ENCODE measurements around the gene UBE2H. TPM values are rescaled to one million over a fixed set of nuclear protein-coding genes. Genes with fewer than 3 reads are reported as not detected.

Gene UBE2H
- total and polyA plus RNA-seq, 2 donors, result 23.2 to 31.8 TPM

GRCh38 chr7:129781928-129782817 is 170.6 kb downstream of the UBE2H start:
- 6% methylated on average over 73 of the region's 73 CpGs for WGBS

GRCh38 chr7:129780974-129781927 is 171.5 kb downstream of the UBE2H start:
- Histone ChIP-seq H3K9me3 (ENCODE audit: control insufficient read depth in 2 of 2, insufficient read depth in 1 of 2, low read length in 1 of 2) (peaks cover 2 to 22% of the 10 kb centered on the region in 2 donors), H3K4me1 (ENCODE audit: control insufficient read depth in 2 of 2, insufficient read depth in 2 of 2, low read length in 2 of 2) (peaks cover 6 to 56% of the 10 kb centered on the region in 2 donors), H3K4me3 (ENCODE audit: low read length in 2 of 2) (peak overlapping the region; percentile 22 to 44), H3K27ac (ENCODE audit: low read depth in 1 of 2, low read length in 1 of 2) (no peak overlapping the region), H3K27me3 (ENCODE audit: control insufficient read depth in 2 of 2, insufficient read depth in 1 of 2, low read length in 1 of 2) (peaks cover 91 to 100% of the 10 kb centered on the region in 2 donors), H3K36me3 (ENCODE audit: control insufficient read depth in 2 of 2, insufficient read depth in 2 of 2, low read length in 1 of 2) (no peaks in the 10 kb centered on the region)
- peak in 1 of 9 donors; percentile 18 for DNase-seq (ENCODE audit: low read depth in 6 of 9, low spot score in 9 of 9)
- 5% methylated on average over 55 of the region's 55 CpGs for WGBS

More at GRCh38 chr7:129781928-129782817, 170.6 kb downstream of the UBE2H start:
- Histone ChIP-seq H3K4me3 (ENCODE audit: low read length in 2 of 2) (peak overlapping the region in 1 of 2 donors; percentile 24), H3K27me3 (ENCODE audit: control insufficient read depth in 2 of 2, insufficient read depth in 1 of 2, low read length in 1 of 2) (peaks cover 93 to 100% of the 10 kb centered on the region in 2 donors), H3K36me3 (ENCODE audit: control insufficient read depth in 2 of 2, insufficient read depth in 2 of 2, low read length in 1 of 2) (no peaks in the 10 kb centered on the region), H3K9me3 (ENCODE audit: control insufficient read depth in 2 of 2, insufficient read depth in 1 of 2, low read length in 1 of 2) (peaks cover 2 to 25% of the 10 kb centered on the region in 2 donors), H3K4me1 (ENCODE audit: control insufficient read depth in 2 of 2, insufficient read depth in 2 of 2, low read length in 2 of 2) (peaks cover 6 to 58% of the 10 kb centered on the region in 2 donors), H3K27ac (ENCODE audit: low read depth in 1 of 2, low read length in 1 of 2) (no peak overlapping the region)
- DNase-seq (ENCODE audit: low read depth in 6 of 9, low spot score in 9 of 9), result peak in 1 of 9 donors; percentile 12

Other genes with a start within 250 kb of the UBE2H start
- gene ZC3HC1, start 98.4 kb upstream of the UBE2H start, total RNA-seq, result 18.0 TPM
- 16.8 TPM for gene ZC3HC1, start 98.4 kb upstream of the UBE2H start, polyA plus RNA-seq
- gene KLHDC10, start 117.6 kb upstream of the UBE2H start, total RNA-seq, result 11.8 TPM
- gene KLHDC10, start 117.6 kb upstream of the UBE2H start, polyA plus RNA-seq, result 9.4 TPM

All from thymus (tissue), 11 donors.